IPS DF 4.7 (cell line): ENCODE results near the gene LPP.

Experiments used
- DNase-seq: peaks from one replicate; pipeline ENCODE4 v3.0.0-alpha.2; 2013; ENCODE audit warnings: low spot score; ENCODE audit errors: extremely low read depth

LPP gene

GRCh38 chr3:188507244-188507720, 353.3 kb downstream of the LPP start:
- no peak for DNase-seq

- DNase-seq: no peak
These were observed 354.5 kb downstream of the LPP start for GRCh38 chr3:188508454-188508853.

- DNase-seq: no peak
These were observed 355.4 kb downstream of the LPP start for GRCh38 chr3:188509316-188509715.

GRCh38 chr3:188510366-188510765, 356.4 kb downstream of the LPP start:
- DNase-seq: no peak

GRCh38 chr3:188513662-188514328, 359.8 kb downstream of the LPP start:
- DNase-seq: no peak

GRCh38 chr3:188516515-188516914, 362.6 kb downstream of the LPP start:
- no peak for DNase-seq

- no peak for DNase-seq
These were observed 364.5 kb downstream of the LPP start for GRCh38 chr3:188518416-188518815.

- DNase-seq: no peak
These were observed 365.0 kb downstream of the LPP start for GRCh38 chr3:188518835-188519452.

GRCh38 chr3:188520466-188520865, 366.5 kb downstream of the LPP start:
- no peak for DNase-seq

GRCh38 chr3:188522115-188522514, 368.2 kb downstream of the LPP start:
- DNase-seq: no peak

GRCh38 chr3:188523291-188523690, 369.3 kb downstream of the LPP start:
- DNase-seq: no peak

GRCh38 chr3:188524052-188524451, 370.1 kb downstream of the LPP start:
- DNase-seq: no peak

GRCh38 chr3:188526057-188526456, 372.1 kb downstream of the LPP start:
- no peak for DNase-seq

- no peak for DNase-seq
These were observed 373.4 kb downstream of the LPP start for GRCh38 chr3:188527389-188527788.

GRCh38 chr3:188528396-188528795, 374.4 kb downstream of the LPP start:
- no peak for DNase-seq

GRCh38 chr3:188529228-188529627, 375.3 kb downstream of the LPP start:
- no peak for DNase-seq

- DNase-seq: no peak
These were observed 376.3 kb downstream of the LPP start for GRCh38 chr3:188530226-188530625.

- DNase-seq: no peak
These were observed 377.3 kb downstream of the LPP start for GRCh38 chr3:188531210-188531609.

GRCh38 chr3:188533172-188533571, 379.2 kb downstream of the LPP start:
- DNase-seq: no peak

GRCh38 chr3:188533612-188534357, 379.8 kb downstream of the LPP start:
- no peak for DNase-seq

- no peak for DNase-seq
These were observed 380.7 kb downstream of the LPP start for GRCh38 chr3:188534633-188535032.

- no peak for DNase-seq
These were observed 383.6 kb downstream of the LPP start for GRCh38 chr3:188537606-188538005.
